ENCODE data around the gene NOP16. TPM values are rescaled to one million over a fixed set of nuclear protein-coding genes. Genes with fewer than 3 reads are reported as not detected.

The NOP16 gene
- total and polyA plus RNA-seq, 2 of the 13 experiments (the other 11 are each of a cell fraction or from before 2014, with no cell fraction given): 43.3 to 48.4 TPM

- TF ChIP-seq, protein P1, sequence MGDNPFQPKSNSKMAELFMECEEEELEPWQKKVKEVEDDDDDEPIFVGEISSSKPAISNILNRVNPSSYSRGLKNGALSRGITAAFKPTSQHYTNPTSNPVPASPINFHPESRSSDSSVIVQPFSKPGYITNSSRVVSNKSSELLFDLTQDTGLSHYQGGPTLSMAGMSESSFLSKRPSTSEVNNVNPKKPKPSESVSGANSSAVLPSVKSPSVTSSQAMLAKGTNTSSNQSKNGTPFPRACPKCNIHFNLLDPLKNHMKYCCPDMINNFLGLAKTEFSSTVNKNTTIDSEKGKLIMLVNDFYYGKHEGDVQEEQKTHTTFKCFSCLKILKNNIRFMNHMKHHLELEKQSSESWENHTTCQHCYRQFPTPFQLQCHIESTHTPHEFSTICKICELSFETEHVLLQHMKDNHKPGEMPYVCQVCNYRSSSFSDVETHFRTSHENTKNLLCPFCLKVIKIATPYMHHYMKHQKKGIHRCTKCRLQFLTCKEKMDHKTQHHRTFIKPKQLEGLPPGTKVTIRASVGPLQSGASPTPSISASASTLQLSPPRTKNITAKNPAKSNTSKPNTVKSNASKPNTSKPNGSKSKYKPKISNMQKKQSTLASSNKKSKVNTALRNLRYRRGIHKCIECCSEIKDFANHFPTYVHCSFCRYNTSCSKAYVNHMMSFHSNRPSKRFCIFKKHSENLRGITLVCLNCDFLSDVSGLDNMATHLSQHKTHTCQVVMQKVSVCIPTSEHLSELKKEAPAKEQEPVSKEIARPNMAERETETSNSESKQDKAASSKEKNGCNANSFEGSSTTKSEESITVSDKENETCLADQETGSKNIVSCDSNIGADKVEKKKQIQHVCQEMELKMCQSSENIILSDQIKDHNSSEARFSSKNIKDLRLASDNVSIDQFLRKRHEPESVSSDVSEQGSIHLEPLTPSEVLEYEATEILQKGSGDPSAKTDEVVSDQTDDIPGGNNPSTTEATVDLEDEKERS (CRISPR knock-in tag; IDR thresholded peaks at IDR 0.05): no peak
- TF ChIP-seq AFF4 (CRISPR knock-in tag; IDR thresholded peaks at IDR 0.05) (no peak), ZBTB21 (CRISPR knock-in tag; IDR thresholded peaks at IDR 0.05) (no peak), DDIT3 (CRISPR knock-in tag; IDR thresholded peaks at IDR 0.05) (no peak)
Observed at GRCh38 chr5:176339304-176339703, 49.1 kb downstream of the NOP16 start (continued).

DNA sequence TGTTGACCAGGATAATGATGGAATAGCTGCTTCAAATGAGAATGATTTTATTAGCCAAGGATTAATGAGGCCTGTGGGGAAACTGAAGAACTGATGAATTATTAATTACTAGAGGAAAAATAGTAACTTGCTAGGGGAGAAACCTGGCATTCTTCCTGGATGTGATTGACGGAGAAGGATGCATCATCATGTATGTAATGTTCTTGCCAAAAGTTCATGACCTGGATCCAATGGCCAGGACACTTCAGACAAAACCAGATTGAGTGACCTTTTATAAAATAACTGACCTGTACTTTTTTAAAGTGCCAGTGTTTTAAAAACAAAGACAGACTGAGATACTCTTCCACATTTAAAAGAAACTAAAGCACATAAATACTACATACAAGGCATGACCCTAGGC, 50.5 kb downstream of the NOP16 start:
- POLR2A ChIA-PET: no interaction called here
- no peak overlapping the region for H3K9ac ChIP-seq (ENCODE audit: insufficient read depth, low read depth, low read length)
- no peaks in the 10 kb centered on the region; a peak in 1 of 5 replicates for H3K36me3 ChIP-seq (replicated peaks in 1 of 2; ENCODE audit: control insufficient read depth in 1 of 2, insufficient read depth in 2 of 2, low read length in 2 of 2)
- DNase-seq (ENCODE audit: low spot score) (no peak), FAIRE-seq (no peak), ATAC-seq (no peak)
- no peak overlapping the region for H3K27ac ChIP-seq (ENCODE audit: extremely low read length, insufficient read depth, low read length)
- in situ Hi-C loops (cut with HindIII; ENCODE audit: extremely low pct_ligation_motif_present, low pct_unique_long_range_greater_than_20kb) (no loop called here), intact Hi-C loops (cut with micrococcal nuclease; ENCODE audit: unreplicated experiment) (no loop called here)
- no peak overlapping the region for H3K4me3 ChIP-seq (replicated peaks in 1 of 3; ENCODE audit: insufficient read depth in 1 of 3, low read depth in 2 of 3, low read length in 3 of 3)
- H3K9me3 ChIP-seq (ENCODE audit: low read length): no peaks in the 10 kb centered on the region
- peaks cover 42% of the 10 kb centered on the region for H3K4me1 ChIP-seq (ENCODE audit: insufficient read depth, low read length)
- no peaks in the 10 kb centered on the region for H3K27me3 ChIP-seq (ENCODE audit: control insufficient read depth in 1 of 2, insufficient read depth in 2 of 2, low read length in 2 of 2)
- H4K20me1 ChIP-seq (ENCODE audit: insufficient read depth, low read length): no peaks in the 10 kb centered on the region
- CTCF ChIA-PET (ENCODE audit: low intra/inter-chr PET ratio, low total read pairs): no interaction called here
- BruUV-seq (replicated peaks): no TSS peak
- no peaks in the 10 kb centered on the region for H3K79me2 ChIP-seq (ENCODE audit: insufficient read depth, low read length)
- no peak overlapping the region for H2AFZ ChIP-seq (ENCODE audit: low read length)
- WGBS (ENCODE audit: low lambda C conversion rate): 95% methylated on average over 1 of the region's 1 CpG
- no peak overlapping the region for H3K4me2 ChIP-seq (ENCODE audit: low read depth, low read length)
- TF ChIP-seq ETV6 (CRISPR knock-in tag; conservative IDR thresholded peaks at IDR 0.05): no peak
- TF ChIP-seq ZNF775 (CRISPR knock-in tag; IDR thresholded peaks at IDR 0.05; ENCODE audit: borderline replicate concordance): no peak
- TF ChIP-seq ETV5 (CRISPR knock-in tag; IDR thresholded peaks at IDR 0.05; ENCODE audit: borderline replicate concordance): no peak
- TF ChIP-seq, protein P2, sequence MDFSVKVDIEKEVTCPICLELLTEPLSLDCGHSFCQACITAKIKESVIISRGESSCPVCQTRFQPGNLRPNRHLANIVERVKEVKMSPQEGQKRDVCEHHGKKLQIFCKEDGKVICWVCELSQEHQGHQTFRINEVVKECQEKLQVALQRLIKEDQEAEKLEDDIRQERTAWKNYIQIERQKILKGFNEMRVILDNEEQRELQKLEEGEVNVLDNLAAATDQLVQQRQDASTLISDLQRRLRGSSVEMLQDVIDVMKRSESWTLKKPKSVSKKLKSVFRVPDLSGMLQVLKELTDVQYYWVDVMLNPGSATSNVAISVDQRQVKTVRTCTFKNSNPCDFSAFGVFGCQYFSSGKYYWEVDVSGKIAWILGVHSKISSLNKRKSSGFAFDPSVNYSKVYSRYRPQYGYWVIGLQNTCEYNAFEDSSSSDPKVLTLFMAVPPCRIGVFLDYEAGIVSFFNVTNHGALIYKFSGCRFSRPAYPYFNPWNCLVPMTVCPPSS (IDR thresholded peaks at IDR 0.05): no peak
- TF ChIP-seq ATM (IDR thresholded peaks at IDR 0.05; ENCODE audit: borderline replicate concordance): no peak
- no peak for TF ChIP-seq CHD4 (IDR thresholded peaks at IDR 0.05; ENCODE audit: borderline replicate concordance, low read length)
- TF ChIP-seq SCMH1 (CRISPR knock-in tag; IDR thresholded peaks at IDR 0.05; ENCODE audit: borderline replicate concordance): no peak
- no peak for TF ChIP-seq ZNF275 (CRISPR knock-in tag; IDR thresholded peaks at IDR 0.05; ENCODE audit: borderline replicate concordance)
- no peak for TF ChIP-seq ZNF530 (CRISPR knock-in tag; IDR thresholded peaks at IDR 0.05; ENCODE audit: low read depth)
